A172 (cell line): ENCODE measurements around the gene ANKS4B. TPM values are rescaled to one million over a fixed set of nuclear protein-coding genes. Genes with fewer than 3 reads are reported as not detected.
"Not testable (repeated sequence)": the region's sequence is repeated elsewhere in the genome, so short reads cannot be mapped to it uniquely, and the experiment has no call there.

ENCODE experiments used
- DNase-seq: peaks from one replicate; pipeline ENCODE4 v3.0.0-alpha.2; 2015; ENCODE audit warnings: low spot score
- total RNA-seq: library from RNA; depleted of rRNA; stranded (reverse); fragments of >200 nt; shearing (Covaris generic); gene quantifications from 2 replicates; pipeline ENCODE4 v1.2.3, GENCODE V29; 2014

ANKS4B gene
- total RNA-seq, 1 experiment from 2014 or later: not detected

GRCh38 chr16:21262779-21263639 lies 29.5 kb downstream of the ANKS4B start:
- DNase-seq: no peak

DNA sequence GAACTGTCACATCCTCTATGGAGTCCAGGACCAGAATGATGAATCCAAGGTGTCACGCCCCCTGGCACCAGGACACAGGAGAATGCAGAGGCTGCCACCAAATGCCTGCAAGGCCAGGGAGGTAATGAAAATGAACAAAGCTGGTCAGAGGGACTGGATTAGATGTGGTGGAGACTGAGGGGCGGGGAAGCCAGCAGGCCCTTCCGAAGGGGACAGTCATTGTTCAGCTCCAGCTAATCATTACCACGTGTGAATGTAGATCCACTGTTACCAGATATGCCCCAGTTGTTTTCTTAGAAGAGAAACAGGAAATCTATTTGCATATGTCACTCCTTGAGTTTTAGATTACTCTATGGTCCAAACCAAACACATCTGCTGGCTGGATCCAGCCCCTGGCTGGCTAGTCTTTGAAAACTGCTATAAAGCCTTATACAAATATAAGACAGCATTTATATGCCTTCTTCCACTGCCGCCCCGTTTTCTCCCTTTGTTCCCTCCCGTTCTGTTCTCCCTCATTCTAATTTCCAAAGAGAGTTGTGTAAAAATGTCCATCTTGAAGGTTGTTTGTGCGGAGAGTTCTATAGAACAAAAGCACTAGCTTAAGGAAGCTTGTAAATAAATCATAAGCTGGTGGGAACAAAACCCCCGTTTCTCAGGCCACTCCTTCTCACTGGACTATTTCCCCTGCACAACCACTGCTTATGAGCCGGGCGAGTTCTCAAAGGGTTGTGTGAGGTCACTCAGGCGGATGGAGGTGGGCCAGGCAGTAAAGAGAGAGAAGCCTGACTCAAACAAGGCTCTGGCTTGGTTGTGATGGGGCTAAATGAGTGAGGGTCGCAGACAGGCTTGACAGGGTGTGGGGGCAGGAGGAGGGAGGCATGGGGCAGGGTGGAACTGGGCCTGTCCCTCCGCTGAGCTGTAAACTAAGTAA lies 30.4 kb downstream of the ANKS4B start:
- DNase-seq: no peak

GRCh38 chr16:21264571-21265036 lies 31.1 kb downstream of the ANKS4B start:
- DNase-seq: no peak

- DNase-seq: no peak
These were observed 31.8 kb downstream of the ANKS4B start for GRCh38 chr16:21265104-21265837.

DNA sequence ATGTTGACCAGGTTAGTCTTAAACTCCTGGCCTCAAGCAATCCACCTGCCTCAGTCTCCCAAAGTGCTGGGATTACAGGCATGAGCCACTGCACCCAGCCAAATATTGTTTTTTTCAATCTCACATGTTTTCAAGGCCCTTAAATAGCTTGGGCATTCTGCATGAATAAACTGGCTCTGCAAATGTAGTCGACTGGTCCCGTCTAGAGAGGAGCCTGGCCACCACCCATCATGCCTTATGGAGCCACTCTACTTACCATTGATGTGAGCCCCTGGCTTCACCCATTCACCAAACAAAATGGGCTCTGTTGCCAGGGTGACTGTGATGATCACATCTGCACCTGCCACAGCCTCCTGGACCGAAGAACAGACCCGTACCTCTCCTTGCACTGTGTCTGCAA lies 33.8 kb downstream of the ANKS4B start:
- no peak for DNase-seq

DNA sequence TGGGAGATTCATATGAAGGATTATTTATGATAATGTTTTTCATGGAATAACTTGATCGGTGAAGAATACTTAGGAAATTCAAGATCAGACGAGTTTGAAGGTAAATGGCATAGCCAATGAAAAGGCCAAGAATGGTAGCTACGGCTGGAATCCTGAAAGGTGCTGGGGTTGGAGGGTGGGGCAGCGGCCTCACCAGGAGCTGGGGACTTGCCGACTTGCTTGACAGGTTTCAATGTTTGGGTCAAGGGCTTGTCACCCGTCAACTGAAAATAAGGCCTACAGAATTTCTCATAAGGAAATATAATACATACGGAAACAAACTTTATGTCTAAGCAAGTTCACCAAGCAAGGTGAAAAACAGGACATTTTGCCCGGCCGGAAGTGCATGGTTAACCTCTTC lies 34.7 kb downstream of the ANKS4B start:
- no peak for DNase-seq

GRCh38 chr16:21272253-21272652 lies 38.8 kb downstream of the ANKS4B start:
- no peak for DNase-seq

GRCh38 chr16:21272763-21273162 lies 39.3 kb downstream of the ANKS4B start:
- not testable (repeated sequence) for DNase-seq

- no peak for DNase-seq
These were observed 40.8 kb downstream of the ANKS4B start for GRCh38 chr16:21274172-21274726.

- DNase-seq: no peak
These were observed 42.0 kb downstream of the ANKS4B start for GRCh38 chr16:21275529-21275928.

DNA sequence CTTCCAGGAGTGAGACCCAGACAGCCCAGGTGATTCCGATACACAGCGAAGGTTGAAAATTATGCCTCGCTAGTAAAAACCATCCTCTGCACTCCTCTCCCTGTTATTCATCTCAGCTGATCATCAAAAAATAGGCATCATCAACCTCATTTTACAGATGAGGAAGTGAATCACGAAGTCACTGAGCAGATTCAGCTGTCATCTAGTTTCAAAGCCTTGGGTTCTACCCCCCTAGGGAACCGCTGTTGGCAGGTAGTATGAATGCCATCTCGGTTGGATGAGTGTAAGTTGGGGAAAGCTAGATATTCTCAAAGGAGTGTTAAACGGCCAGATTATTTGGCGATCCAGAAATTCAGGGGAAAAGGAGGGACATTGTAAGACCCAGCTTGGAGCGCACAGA lies 42.6 kb downstream of the ANKS4B start:
- DNase-seq: no peak

GRCh38 chr16:21277045-21277926 lies 43.8 kb downstream of the ANKS4B start:
- no peak for DNase-seq

- peak; percentile 40 for DNase-seq
These were observed 44.6 kb downstream of the ANKS4B start, which contains the start of gene CRYM for GRCh38 chr16:21277927-21278706. TSS of gene CRYM (minus strand) at chr16:21278290. CDS start at chr16:21278251, 39 bp downstream.

- DNase-seq: no peak
These were observed 46.0 kb downstream of the ANKS4B start for GRCh38 chr16:21279501-21279900.

DNA sequence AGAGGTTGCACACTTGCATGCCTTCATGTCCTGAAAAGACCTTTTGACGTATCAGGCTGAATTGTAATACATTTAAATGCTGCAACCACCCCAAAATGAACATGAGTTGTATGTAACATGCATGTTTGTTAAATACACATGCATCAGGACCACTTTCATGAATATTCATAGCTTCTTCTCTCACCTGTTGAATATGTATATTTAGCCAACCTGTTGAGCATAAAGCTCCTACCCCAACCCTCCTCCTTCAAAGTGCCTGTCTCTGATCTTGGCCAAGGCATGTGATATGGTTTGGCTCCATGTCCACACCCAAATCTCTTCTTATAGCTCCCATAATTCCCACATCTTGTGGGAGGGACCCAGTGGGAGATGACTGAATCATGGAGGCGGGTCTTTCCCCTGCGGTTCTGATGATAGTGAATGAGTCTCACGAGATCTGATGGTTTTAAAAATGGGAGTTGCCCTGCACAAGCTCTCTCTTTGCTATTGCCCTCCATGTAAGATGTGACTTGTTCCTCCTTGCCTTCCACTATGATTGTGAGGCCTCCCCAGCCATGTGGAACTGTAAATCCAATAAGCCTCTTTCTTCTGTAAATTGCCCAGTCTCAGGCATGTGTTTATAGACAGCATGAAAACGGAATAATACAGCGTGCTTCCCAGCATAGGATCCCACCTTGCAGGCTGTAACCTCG lies 48.3 kb downstream of the ANKS4B start:
- DNase-seq: no peak

DNA sequence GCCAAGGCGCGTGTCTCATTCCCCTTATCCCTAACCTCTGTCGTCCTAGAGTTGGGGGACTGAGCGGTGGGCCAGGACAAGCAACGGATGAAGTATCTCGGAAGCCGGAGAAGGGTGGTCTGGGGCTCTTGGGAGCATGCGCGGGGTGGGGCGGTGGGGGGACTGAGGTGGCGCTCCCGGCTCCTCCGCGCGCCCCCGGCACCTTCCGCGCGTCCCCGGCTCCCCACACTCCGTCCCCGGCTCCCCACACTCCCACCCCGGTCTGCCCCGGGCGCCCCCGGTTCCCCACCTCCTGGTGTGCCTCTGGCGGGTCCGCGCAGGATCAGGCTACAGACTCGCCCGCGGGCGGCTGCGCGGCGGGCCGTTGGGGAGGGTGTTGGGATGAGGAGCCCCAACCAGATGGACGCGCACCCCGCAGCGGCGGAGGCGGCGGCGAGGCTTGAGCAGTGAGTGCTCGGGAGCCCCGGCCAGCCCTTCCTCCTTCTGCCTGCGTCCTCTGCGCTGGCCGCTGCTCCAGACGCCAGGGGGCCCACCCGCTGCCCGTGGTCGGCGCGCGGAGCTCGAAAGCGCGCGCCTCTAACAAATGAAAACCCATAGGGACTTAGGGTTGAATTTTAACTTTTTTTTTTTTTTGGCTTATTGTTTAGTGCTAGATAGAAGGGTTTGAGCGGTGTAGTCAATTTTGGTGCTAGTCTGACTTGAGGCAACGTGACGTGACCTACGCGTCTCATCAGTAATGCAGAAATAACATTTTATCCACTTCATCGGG lies 50.2 kb downstream of the ANKS4B start:
- DNase-seq: no peak

- DNase-seq: no peak
These were observed 50.9 kb downstream of the ANKS4B start for GRCh38 chr16:21284414-21284813.

- DNase-seq: no peak
These were observed 51.8 kb downstream of the ANKS4B start for GRCh38 chr16:21285314-21285713.
